Neural crest cell (in vitro differentiated cells): ENCODE results near the gene SCAPER. TPM values are rescaled to one million over a fixed set of nuclear protein-coding genes. Genes with fewer than 3 reads are reported as not detected.
"Not testable (repeated sequence)": the region's sequence is repeated elsewhere in the genome, so short reads cannot be mapped to it uniquely, and the experiment has no call there.

Experiments
- DNase-seq: peaks from one replicate; pipeline ENCODE4 v3.0.0; 2021; ENCODE audit warnings: low read depth, mixed read lengths, low spot score
- H3K27ac Mint-ChIP-seq: one replicate; pipeline ENCODE4 v1.8.0; 2021; ENCODE audit warnings: mild to moderate bottlenecking, mixed read lengths; ENCODE audit not compliant: unreplicated experiment
- H3K27me3 Mint-ChIP-seq: 2 replicates; pipeline ENCODE4 v1.8.0; 2021; ENCODE audit warnings: low read depth, mild to moderate bottlenecking, mixed read lengths
- H3K36me3 Mint-ChIP-seq: 2 replicates; pipeline ENCODE4 v1.8.0; 2021; ENCODE audit warnings: low read depth, mild to moderate bottlenecking, mixed read lengths
- H3K4me1 Mint-ChIP-seq: 2 replicates; pipeline ENCODE4 v1.8.0; 2021; ENCODE audit warnings: mixed read lengths
- H3K4me3 Mint-ChIP-seq: one replicate; pipeline ENCODE4 v1.8.0; 2021; ENCODE audit warnings: mild to moderate bottlenecking, mixed read lengths
- H3K9me3 Mint-ChIP-seq: 2 replicates; pipeline ENCODE4 v1.8.0; 2021; ENCODE audit warnings: mixed read lengths
- total RNA-seq: library from RNA; stranded (reverse); gene quantifications from 2 replicates; pipeline ENCODE4 v1.2.1, GENCODE V29; 2021
- TF ChIP-seq, protein P1 (sequence below): fragments of 200-600 bp; sonication (generic); conservative IDR thresholded peaks from 2 replicates; pipeline ENCODE4 v1.5.0; 2021; ENCODE audit warnings: antibody characterized with exemption, mild to moderate bottlenecking

The SCAPER gene
- total RNA-seq, 1 donor from 2014 or later = 15.3 TPM

DNA sequence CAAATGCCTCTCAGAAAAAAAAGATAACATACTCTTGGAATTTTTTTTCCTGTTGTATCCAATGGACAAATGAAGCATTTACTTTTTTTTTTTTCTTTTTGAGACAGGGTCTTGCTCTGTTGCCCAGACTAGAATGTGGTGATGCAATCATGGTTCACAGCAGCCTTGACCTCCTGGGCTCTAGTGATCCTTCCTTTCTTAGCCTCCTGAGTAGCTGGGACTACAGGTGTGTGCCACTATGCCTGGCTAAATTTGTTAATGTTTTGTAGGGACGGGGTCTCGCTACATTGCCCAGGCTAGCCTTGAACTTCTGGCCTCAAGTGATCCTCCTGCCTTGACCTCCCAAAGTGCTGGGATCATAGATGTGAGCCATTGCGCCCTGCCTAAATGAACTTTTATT lies 401.3 kb downstream of the SCAPER start:
- TF ChIP-seq, protein P1, sequence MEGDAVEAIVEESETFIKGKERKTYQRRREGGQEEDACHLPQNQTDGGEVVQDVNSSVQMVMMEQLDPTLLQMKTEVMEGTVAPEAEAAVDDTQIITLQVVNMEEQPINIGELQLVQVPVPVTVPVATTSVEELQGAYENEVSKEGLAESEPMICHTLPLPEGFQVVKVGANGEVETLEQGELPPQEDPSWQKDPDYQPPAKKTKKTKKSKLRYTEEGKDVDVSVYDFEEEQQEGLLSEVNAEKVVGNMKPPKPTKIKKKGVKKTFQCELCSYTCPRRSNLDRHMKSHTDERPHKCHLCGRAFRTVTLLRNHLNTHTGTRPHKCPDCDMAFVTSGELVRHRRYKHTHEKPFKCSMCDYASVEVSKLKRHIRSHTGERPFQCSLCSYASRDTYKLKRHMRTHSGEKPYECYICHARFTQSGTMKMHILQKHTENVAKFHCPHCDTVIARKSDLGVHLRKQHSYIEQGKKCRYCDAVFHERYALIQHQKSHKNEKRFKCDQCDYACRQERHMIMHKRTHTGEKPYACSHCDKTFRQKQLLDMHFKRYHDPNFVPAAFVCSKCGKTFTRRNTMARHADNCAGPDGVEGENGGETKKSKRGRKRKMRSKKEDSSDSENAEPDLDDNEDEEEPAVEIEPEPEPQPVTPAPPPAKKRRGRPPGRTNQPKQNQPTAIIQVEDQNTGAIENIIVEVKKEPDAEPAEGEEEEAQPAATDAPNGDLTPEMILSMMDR = no peak
- Mint-ChIP-seq H3K4me3 (no peak overlapping the region), H3K9me3 (no peaks in the 10 kb centered on the region), H3K36me3 (no peaks in the 10 kb centered on the region), H3K27ac (no peak overlapping the region), H3K4me1 (no peaks in the 10 kb centered on the region), H3K27me3 (no peaks in the 10 kb centered on the region)
- DNase-seq = no peak

DNA sequence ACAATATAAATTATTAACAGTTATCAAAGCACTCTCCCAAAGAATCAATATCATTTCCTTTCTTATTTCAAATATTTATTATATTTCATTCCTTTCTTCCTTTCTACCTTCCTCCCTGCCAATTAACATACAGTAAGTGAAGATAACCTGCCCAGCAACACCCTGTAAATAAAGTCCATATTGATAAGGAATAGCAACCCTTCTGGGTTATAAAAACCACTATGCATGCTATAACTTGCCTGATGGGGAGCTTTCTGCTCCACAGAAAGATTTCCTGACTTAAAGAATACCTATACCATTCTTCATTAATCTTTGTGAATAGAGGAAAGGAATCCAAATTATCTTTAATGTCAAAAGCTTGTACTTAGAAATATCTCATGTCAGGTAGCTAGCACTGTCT lies 402.0 kb downstream of the SCAPER start:
- Mint-ChIP-seq H3K27ac (no peak overlapping the region), H3K9me3 (no peaks in the 10 kb centered on the region), H3K4me3 (no peak overlapping the region), H3K27me3 (no peaks in the 10 kb centered on the region), H3K36me3 (no peaks in the 10 kb centered on the region), H3K4me1 (no peaks in the 10 kb centered on the region)
- no peak for DNase-seq
- TF ChIP-seq, protein P1 = no peak

DNA sequence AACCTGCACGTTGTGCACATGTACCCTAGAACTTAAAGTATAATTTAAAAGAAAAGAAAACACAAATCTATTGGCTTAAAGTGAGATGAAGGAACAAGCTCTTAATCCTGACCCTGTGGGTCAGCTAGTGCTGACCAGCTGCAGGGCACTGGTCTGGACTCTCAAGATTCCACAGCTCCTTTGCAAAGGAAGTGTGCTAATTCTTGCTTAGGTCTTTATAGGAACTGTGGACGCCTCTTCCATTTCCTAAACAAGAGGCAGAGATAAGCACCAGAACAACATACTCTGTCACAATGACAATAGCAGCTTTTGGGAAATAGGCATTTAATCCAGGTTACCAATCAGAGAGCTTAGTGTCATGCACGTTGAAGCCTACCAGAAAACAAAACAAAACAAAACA lies 402.5 kb downstream of the SCAPER start:
- H3K27ac Mint-ChIP-seq = no peak overlapping the region
- TF ChIP-seq, protein P1 = no peak
- no peak overlapping the region for H3K4me3 Mint-ChIP-seq
- no peaks in the 10 kb centered on the region for H3K4me1 Mint-ChIP-seq
- H3K27me3 Mint-ChIP-seq = no peaks in the 10 kb centered on the region
- H3K9me3 Mint-ChIP-seq = no peaks in the 10 kb centered on the region
- no peak for DNase-seq
- H3K36me3 Mint-ChIP-seq = no peaks in the 10 kb centered on the region

DNA sequence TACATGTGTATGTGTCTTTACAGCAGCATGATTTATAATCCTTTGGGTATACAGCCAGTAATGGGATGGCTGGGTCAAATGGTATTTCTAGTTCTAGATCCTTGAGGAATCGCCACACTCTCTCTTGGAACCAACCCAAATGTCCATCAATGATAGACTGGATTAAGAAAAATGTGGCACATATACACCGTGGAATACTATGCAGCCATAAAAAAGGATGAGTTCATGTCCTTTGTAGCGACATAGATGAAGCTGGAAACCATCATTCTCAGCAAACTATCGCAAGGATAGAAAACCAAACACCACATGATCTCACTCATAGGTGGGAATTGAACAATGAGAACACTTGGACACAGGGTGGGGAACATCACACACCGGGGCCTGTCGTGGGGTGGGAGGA lies 403.0 kb downstream of the SCAPER start:
- not testable (repeated sequence) for H3K4me3 Mint-ChIP-seq, H3K27ac Mint-ChIP-seq, H3K36me3 Mint-ChIP-seq, H3K9me3 Mint-ChIP-seq, H3K4me1 Mint-ChIP-seq, DNase-seq, H3K27me3 Mint-ChIP-seq

DNA sequence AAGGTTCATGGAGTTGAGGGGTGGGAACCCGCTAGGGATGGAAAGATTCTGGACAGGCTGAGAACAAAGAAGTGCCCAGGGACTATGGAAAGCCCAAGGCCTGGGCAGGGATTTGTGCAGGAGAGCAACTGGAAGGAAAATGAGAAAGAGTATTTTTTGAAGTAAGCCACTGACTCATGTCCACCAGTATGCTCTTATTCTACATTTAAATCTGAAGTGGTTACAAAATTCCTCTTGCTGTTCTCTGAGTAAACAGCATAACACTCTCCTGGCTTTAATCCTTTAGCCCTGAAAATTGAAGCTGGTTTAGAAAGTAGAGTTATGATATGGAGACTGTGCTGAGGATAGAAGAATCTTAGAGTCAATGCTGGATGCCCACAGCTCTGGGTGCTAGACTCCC lies 403.4 kb downstream of the SCAPER start:
- Mint-ChIP-seq H3K27me3 (no peaks in the 10 kb centered on the region), H3K4me1 (no peaks in the 10 kb centered on the region), H3K9me3 (peaks cover 2% of the 10 kb centered on the region), H3K4me3 (no peak overlapping the region), H3K27ac (no peak overlapping the region), H3K36me3 (no peaks in the 10 kb centered on the region)
- TF ChIP-seq, protein P1 = no peak
- no peak for DNase-seq

DNA sequence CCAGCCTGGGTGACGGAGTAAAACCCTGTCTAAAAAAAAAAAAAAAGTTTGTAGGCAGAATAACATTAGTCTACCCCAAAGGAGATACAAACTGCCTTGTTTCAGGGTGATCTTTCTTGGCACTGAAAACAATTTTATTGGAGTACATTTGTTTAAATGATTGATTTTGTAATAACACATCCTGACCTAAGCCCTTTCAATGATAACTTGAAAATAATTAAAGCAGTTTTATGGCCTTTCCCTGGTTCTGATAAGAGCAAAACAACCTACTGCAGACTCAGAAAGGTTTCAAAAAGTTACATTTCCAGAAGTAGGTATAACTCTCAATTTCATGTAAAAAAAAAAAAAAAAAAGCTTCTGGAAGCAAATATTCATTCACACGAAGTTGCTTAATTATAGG lies 404.1 kb downstream of the SCAPER start:
- no peak for DNase-seq
- H3K27me3 Mint-ChIP-seq = no peaks in the 10 kb centered on the region
- no peak overlapping the region for H3K4me3 Mint-ChIP-seq
- no peaks in the 10 kb centered on the region for H3K36me3 Mint-ChIP-seq
- H3K9me3 Mint-ChIP-seq = peaks cover 2% of the 10 kb centered on the region
- no peak overlapping the region for H3K27ac Mint-ChIP-seq
- H3K4me1 Mint-ChIP-seq = no peaks in the 10 kb centered on the region
- TF ChIP-seq, protein P1 = no peak
